Tongue (tissue), 2 donors: Measurements from ENCODE around the gene ZNF592. TPM values are rescaled to one million over a fixed set of nuclear protein-coding genes. Genes with fewer than 3 reads are reported as not detected.
"Not testable (repeated sequence)": the region's sequence is repeated elsewhere in the genome, so short reads cannot be mapped to it uniquely, and the experiment has no call there.

Experiments used
- DNase-seq: peaks from one replicate; pipeline ENCODE4 v3.0.0-alpha.2; 2015
- total RNA-seq: library from RNA; depleted of rRNA; stranded (reverse); fragments of >200 nt; gene quantifications from one replicate; pipeline ENCODE4 v1.2.3, GENCODE V29; 2014

Gene ZNF592
- 15.6 TPM for total RNA-seq

DNA sequence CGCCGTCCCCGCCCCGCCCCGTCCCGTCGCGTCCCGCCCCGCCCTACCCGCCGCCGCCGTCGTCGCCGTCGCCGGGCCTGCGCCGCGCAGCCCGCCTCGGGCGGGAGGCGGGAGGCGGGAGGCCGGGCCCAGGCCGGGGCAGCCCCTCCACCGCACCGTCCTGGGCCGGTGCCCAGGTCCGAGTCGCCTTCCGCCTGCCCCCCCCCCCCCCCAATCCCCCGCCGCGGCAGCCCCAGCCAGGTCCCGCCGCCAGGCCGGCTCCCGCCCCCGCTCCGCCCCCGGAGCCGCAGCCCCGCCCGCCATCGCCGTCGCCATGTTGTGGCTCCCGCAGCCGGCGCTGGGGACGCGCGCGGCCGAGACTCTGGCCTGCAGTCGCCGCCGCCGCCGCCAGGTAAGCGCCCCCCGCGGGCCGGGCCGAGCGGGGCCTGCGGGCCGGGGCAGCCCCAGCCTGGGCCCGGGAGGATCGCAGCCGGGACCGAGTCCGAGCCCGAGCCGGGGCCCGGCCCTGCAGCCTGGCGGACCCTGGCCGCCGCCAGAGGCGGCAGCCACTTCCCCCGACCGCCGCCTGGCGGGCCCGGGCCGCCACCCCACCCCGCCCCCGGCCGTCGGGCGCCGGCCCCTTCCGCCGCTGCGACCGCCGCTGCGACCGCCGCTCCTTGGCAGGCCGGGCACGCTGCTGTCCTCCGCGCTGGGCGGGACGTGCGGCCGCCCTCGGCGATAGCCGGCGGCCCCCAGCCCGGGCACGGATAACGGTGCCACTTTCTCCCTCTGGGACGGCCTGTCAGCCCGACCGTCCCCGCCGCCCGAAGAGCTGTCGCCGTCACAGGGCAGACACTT is at the start of gene ZNF592:
TSS of gene ZNF592 (plus strand) at position 319 of the 837 bp plus-strand sequence. CDS start 34,084 bp downstream, outside the sequence.
- DNase-seq = peak; percentile 90

DNA sequence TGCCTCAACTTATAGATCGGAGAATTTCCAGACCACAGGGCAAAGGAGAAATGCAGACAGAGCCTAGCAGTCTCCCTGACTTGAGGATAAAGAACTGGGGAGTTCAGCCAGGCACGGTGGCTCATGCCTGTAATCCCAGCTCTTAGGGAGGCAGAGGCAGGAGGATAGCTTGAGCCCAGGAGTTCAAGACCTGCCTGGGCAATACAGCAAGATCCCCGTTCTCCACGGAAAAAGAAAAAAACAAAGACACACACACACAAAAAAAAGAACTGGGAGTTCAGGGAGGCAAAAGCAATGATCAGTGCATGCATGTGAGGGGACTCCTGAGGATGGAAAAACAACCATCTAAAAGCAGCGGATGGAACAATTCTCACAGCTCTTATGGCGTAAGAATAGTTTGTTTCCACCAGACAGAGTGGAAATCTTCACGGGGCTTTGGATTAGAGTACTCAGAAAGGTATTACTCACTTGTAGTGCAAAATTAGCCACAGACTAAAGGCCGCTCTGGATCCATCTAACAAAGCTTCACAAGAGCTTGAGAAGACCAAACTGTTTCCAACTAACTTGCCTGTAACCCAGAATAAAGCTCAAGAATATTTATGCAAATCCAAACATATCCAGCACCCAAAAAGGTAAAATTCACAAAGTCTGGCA is 48.7 kb upstream of the ZNF592 start:
- no peak for DNase-seq

DNA sequence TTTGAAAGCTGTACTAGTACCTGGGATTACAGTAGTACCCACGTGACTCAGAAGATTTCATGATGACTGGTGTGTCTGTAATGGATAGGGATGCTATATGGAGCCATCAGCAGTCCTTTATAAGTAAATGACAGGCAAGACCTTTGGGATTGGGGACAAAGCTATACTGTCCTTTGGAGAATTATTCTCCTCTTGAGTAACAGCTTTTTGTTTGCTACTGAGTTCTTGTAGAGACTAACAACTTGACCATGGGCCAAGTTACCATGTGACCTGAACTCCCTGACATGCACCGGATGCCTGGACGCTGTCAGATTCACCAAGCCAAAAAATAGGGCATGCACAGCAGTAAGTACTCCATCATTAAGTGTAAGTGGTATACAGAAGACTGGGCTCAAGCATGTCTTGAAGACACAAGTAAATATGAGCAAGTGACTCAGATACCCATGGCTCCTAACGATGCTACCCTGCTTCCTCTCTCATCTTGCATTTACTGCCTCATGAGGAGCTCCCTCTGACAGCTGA is 45.4 kb upstream of the ZNF592 start:
- DNase-seq = peak; percentile 26

GRCh38 chr15:84703808-84704207 is 44.6 kb upstream of the ZNF592 start:
- no peak for DNase-seq

GRCh38 chr15:84714372-84714771 is 34.0 kb upstream of the ZNF592 start:
- no peak for DNase-seq

- DNase-seq = no peak
Observed at GRCh38 chr15:84714821-84715220, 33.6 kb upstream of the ZNF592 start.

GRCh38 chr15:84715441-84716035 is 32.9 kb upstream of the ZNF592 start:
- DNase-seq = peak; percentile 48

- peak; percentile 96 for DNase-seq
Observed at GRCh38 chr15:84716036-84716732, 32.2 kb upstream of the ZNF592 start, which contains the start of gene SEC11A. Gene SEC11A (minus strand): TSS chr15:84716139. CDS start chr15:84716075, 64 bp downstream.

GRCh38 chr15:84721371-84721770 is 27.0 kb upstream of the ZNF592 start:
- peak; percentile 64 for DNase-seq

DNA sequence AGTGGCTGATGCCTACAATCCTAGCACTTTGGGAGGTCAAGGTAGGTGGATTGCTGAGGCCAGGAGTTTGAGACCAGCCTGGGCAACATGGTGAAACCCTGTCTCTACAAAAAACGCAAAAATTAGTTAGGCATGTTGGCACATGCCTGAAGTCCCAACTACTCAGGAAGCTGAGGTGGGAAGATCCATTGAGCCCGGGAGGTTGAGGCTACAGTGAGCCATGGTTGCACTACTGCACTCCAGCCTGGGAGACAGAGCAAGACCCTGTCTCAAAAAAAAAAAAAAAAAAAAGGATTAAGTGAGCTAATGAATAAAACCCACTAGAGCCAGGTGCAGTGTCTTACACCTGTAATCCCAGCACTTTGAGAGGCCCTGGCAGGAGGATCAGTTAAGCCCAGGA is 25.8 kb upstream of the ZNF592 start:
- DNase-seq = no peak

DNA sequence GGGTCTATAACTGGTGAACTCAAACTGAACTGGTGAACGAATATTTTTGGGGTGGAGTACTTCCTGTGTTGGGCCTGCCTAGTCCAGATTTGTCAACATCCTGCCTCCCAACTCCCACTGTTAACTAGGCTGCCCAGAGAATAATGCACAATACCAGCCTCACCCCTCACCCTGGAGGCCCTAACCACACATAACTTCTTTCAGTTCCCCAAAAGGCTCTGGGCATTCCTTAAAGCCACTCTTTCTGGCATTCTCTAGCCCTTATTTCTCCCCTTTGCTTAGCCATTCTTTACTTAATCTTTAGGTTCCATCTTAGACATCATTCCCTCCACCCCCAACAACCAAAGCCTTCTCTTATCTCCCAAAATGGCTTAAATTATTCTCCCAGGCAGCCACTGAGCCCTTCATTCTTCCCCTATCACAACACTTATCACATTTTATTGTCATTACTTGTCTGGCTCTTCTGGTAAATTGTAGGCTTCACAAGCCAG is 23.3 kb upstream of the ZNF592 start:
- DNase-seq = no peak

GRCh38 chr15:84727429-84727828 is 21.0 kb upstream of the ZNF592 start:
- no peak for DNase-seq

- no peak for DNase-seq
Observed at GRCh38 chr15:84731774-84732173, 16.6 kb upstream of the ZNF592 start.

- DNase-seq = peak; percentile 48
Observed at GRCh38 chr15:84734794-84735479, 13.5 kb upstream of the ZNF592 start.

DNA sequence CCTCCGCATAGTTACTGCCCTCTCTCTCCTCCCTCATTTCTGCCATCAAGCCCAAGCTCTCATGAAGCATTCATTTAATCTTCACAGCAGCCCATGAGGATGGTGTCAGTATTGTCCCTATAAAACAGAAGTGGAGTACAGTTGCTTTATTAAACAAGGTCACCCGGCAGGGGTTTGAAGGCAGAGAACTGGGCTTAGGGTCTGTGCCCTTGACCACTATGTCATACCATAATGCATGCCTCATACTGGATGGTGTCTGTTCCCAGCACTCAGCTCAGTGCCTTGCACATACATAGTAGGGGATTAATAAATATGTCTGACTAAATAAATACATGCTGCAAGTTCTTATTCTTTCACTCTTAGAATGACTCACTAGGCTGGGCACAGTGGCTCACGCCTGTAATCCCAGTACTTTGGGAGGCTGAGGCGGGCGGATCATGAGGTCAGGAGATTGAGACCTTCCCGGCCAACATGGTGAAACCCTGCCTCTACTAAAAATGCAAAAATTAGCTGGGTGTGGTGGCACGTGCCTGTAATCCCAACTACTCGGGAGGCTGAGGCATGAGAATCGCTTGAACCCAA is 12.8 kb upstream of the ZNF592 start:
- DNase-seq = not testable (repeated sequence)

- no peak for DNase-seq
Observed at GRCh38 chr15:84736375-84736774, 12.0 kb upstream of the ZNF592 start.

DNA sequence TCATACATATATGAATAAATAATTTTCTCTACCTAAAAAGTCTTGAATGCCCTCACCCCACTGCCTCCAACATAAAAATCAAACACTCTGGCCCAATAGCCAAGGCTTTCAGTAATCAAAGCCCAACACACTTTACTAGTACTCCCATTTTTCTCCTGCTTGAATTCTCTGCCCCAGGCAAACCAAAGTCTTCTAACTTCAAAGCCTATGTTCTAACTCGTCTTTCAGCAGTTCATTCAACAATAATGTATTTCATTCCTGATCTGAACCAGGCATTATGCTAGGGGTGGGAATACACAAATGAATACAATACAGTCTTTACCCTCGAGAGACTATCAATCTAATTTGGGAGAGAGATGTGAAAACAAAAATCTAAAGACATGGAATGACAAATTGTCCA is 11.4 kb upstream of the ZNF592 start:
- DNase-seq = no peak

DNA sequence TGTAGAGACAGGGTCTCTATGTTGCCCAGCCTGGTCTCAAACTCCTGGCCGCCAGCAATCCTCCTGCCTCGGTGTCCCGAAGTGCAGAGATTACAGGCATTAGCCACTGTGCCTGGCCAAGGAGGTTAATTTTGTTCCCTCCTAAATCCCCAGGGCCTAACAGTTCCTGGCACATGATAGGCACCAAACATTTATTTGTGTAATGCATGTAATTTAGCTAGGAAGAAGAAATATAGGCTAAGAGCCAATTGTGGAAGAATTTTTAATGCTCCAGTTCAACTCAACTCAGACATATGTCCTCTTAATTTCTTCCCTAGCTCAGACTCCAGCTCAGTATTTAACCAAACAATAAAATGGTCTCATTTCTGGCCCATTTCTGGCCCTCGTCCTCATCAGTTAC is 7.7 kb upstream of the ZNF592 start:
- no peak for DNase-seq

DNA sequence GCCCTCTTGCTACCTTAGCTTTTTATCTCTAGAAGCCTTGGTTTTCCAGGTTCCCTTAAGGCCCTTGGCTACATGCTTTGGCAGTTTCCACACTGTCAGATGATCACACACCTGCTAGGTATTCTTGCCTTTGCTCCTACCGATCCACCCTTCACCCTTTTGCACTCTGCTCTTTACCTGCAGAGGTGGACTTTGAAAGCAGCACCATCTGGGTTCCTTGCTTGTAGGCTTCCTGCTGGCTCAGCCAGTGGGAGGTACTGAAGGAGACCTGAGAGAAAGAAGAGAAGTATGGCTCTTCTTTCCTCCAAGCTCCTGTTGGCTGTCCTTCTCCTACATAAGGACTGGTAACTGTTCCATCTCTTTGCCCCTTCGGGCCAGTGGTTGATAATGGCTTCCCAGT is 7.3 kb upstream of the ZNF592 start:
- DNase-seq = no peak

- DNase-seq = peak; percentile 87
Observed at GRCh38 chr15:84747416-84748273, 747 bp upstream of the ZNF592 start.
